Activated CD4-positive, alpha-beta T cell treated with anti-CD3 and anti-CD28 coated beads, Interleukin-2, amount 10 ng/mL, durations not matched to agents 24 days and 14 days (primary cell): ENCODE data around the gene BLNK. TPM values are rescaled to one million over a fixed set of nuclear protein-coding genes. Genes with fewer than 3 reads are reported as not detected.
A peak's percentile ranks its signal among the peaks of the same experiment; 100 is the strongest.

Experiments used
- DNase-seq: peaks from one replicate; pipeline ENCODE4 v3.0.0; 2022
- H3K27ac Mint-ChIP-seq: one replicate; pipeline ENCODE4 v1.8.0; 2022; ENCODE audit warnings: mild to moderate bottlenecking, mixed read lengths
- H3K27me3 Mint-ChIP-seq: one replicate; pipeline ENCODE4 v1.8.0; 2022; ENCODE audit warnings: mixed read lengths
- H3K36me3 Mint-ChIP-seq: one replicate; pipeline ENCODE4 v1.8.0; 2022; ENCODE audit warnings: low read depth, mild to moderate bottlenecking, mixed read lengths
- H3K4me1 Mint-ChIP-seq: one replicate; pipeline ENCODE4 v1.8.0; 2021; ENCODE audit warnings: mixed read lengths
- H3K4me3 Mint-ChIP-seq: one replicate; pipeline ENCODE4 v1.8.0; 2022; ENCODE audit warnings: mild to moderate bottlenecking, moderate library complexity, mixed read lengths
- H3K9me3 Mint-ChIP-seq: one replicate; pipeline ENCODE4 v1.8.0; 2021; ENCODE audit warnings: mixed read lengths
- intact Hi-C: fragments of 100-400 bp; cut with micrococcal nuclease; formaldehyde crosslinking; loops from one replicate; pipeline ENCODE4 v1.15.1; 2023
- total RNA-seq: library from RNA; stranded (reverse); gene quantifications from 2 replicates; pipeline ENCODE4 v1.2.3, GENCODE V29; 2022

Gene BLNK
- total RNA-seq, 1 donor from 2014 or later, result not detected

DNA sequence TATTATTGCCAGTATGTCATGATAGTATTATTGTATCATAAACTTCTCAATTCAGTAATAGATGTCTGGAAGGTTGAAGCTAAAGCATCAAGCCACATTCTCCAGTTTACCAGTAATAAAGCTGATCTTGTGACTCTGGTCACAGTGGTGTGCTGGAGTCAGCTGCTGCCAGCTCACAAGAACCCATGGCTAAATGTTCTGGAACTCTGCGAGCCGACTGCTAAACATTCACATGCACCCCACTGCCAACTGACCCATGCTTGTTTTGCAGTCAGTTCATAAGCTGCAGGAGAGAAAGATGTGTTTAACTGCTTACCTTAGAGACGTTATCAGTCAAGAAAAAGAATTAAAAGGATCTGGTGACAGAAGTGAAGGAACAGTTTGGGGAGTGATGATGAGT is 27.0 kb upstream of the BLNK start:
- Mint-ChIP-seq H3K4me1 (peaks cover 13% of the 10 kb centered on the region), H3K27me3 (peaks cover 4% of the 10 kb centered on the region), H3K27ac (no peak overlapping the region), H3K9me3 (no peaks in the 10 kb centered on the region), H3K4me3 (no peak overlapping the region), H3K36me3 (no peaks in the 10 kb centered on the region)
- intact Hi-C loops, result no loop called here
- DNase-seq, result no peak

DNA sequence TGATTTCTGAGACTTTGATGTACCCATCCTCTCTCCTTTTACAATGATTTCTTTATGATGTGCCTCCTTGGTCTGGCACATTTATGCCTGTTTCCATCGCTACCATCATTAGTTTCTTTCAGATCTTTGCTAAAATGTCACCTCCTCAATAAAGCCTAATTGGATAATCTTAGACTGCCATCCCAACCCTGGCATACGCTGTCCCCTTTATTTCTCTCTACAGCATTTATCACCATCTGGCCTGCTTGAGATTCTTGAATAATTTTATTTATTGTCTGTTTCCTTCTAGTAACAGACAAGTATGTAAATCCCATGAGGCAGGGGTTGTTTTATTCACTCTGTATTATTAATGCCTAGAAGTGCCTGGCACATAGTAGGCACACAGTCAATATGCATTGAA is 26.1 kb upstream of the BLNK start:
- no peak for DNase-seq
- Mint-ChIP-seq H3K27ac (no peak overlapping the region), H3K9me3 (no peaks in the 10 kb centered on the region), H3K27me3 (peaks cover 3% of the 10 kb centered on the region), H3K4me1 (peaks cover 13% of the 10 kb centered on the region), H3K36me3 (no peaks in the 10 kb centered on the region), H3K4me3 (no peak overlapping the region)
- intact Hi-C loops, result no loop called here

DNA sequence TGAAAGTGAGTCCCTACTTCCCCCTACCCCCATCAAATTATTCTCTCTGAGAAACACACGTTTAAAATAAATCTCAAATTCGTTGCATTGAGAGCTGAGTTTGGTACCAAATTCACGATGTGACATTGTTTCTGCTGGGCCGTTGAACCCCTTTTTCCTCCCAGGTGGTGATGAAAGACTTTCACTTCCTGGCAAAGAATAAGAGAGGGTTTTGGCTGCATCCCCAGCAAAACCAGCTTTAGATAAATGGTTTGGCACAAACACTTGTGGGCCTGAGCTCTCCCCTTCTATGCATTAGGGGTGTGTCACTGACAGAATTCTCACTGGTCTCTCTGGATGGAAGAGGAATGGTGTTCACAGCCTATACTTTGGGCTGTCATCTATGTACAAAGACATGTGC is 24.1 kb upstream of the BLNK start:
- DNase-seq, result no peak
- H3K4me3 Mint-ChIP-seq, result no peak overlapping the region
- H3K9me3 Mint-ChIP-seq, result no peaks in the 10 kb centered on the region
- peaks cover 2% of the 10 kb centered on the region for H3K27me3 Mint-ChIP-seq
- H3K27ac Mint-ChIP-seq, result no peak overlapping the region
- H3K36me3 Mint-ChIP-seq, result no peaks in the 10 kb centered on the region
- intact Hi-C loops, result no loop called here
- H3K4me1 Mint-ChIP-seq, result peaks cover 13% of the 10 kb centered on the region

DNA sequence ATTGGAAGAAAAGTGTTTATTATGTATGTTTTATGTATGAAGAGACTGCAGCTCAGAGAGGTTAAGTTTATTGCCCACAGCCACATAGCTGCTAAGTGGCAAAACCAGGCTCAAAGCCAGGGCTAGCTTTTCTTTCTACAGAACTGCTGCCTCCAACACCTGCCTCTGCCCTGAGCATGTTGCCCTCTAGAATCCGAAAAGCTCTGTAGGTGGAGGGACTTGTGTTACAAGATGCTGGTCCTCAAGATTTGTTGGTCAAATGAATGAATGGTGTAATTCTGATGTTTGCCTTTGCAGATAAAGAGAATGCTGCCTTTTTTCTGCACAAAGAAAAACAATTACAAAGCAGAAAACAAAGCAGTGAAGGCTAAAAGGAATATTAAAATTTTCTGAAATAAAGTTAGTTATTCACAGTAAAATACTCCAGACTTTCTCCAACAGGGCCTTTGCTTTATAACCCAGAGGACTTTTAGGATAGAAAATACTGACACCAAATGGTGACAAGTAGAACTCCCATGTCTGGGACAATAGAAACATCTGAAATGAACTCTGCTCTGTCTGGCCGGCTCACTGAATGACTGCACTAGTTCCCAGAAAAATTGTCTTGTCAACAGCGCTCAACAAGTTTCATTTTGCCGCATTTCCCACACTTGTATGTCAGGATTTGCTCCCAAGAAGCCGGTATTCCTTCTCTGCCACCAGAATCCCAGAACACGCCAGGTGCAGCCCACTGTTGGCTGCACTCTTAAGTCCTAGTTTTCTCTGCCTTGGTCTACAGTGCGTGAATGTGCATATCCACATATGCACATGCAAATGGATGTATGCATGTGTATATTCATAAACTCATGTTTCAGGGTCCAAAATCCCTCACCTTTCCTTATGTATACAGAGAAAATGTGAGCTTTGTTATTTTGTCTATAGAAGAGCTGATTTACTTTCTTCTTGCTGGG is 21.9 kb upstream of the BLNK start:
- peak; percentile 69 for DNase-seq
- Mint-ChIP-seq H3K27ac (no peak overlapping the region), H3K36me3 (no peaks in the 10 kb centered on the region), H3K9me3 (no peaks in the 10 kb centered on the region), H3K4me1 (peaks cover 10% of the 10 kb centered on the region), H3K27me3 (peaks cover 2% of the 10 kb centered on the region), H3K4me3 (no peak overlapping the region)
- intact Hi-C loops, result loop anchor here (5.0 kb wide), 1 partner anchor 66 kb away; no protein-coding TSS in a partner anchor

GRCh38 chr10:96290368-96291133 is 19.2 kb upstream of the BLNK start:
- H3K27ac Mint-ChIP-seq, result no peak overlapping the region
- H3K27me3 Mint-ChIP-seq, result peaks cover 2% of the 10 kb centered on the region
- H3K4me3 Mint-ChIP-seq, result no peak overlapping the region
- H3K36me3 Mint-ChIP-seq, result no peaks in the 10 kb centered on the region
- peaks cover 17% of the 10 kb centered on the region for H3K4me1 Mint-ChIP-seq
- DNase-seq, result no peak
- H3K9me3 Mint-ChIP-seq, result no peaks in the 10 kb centered on the region
- intact Hi-C loops, result loop anchor here (5.0 kb wide), 1 partner anchor 63 kb away; no protein-coding TSS in a partner anchor

DNA sequence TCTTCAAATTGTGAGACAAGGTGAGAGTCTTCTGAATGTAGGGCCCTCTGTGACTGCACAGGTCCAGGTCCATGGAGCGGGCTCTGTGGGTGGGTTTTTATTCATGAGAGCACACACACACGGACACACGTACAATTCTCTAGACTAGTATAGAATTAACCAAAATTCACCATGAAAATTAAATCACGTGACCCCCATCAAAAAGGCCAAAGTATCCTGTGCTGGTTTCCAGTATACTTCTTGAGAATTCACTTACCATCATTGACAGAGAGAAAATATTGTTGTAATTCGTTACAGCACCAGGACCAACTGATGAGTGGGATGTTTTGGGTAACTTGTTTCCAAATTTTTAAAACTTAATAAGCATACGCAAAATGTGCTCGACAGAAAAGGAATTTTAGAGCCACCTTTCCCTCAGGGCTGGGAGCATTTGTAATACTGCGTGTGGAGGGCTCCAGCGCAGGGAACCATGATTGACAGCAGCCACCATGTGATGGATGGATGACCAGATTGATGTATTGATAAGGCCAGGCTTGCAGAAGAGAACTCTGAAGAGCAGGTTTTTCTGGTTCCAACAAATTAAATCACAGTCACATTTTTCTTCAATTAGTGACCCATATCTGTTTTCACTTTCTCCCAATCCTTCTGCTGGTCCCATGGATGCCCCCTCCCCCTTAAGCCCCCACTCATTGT is 18.0 kb upstream of the BLNK start:
- intact Hi-C loops, result no loop called here
- H3K4me3 Mint-ChIP-seq, result no peak overlapping the region
- no peak for DNase-seq
- peaks cover 2% of the 10 kb centered on the region for H3K27me3 Mint-ChIP-seq
- no peaks in the 10 kb centered on the region for H3K36me3 Mint-ChIP-seq
- peaks cover 15% of the 10 kb centered on the region for H3K4me1 Mint-ChIP-seq
- no peaks in the 10 kb centered on the region for H3K9me3 Mint-ChIP-seq
- no peak overlapping the region for H3K27ac Mint-ChIP-seq

DNA sequence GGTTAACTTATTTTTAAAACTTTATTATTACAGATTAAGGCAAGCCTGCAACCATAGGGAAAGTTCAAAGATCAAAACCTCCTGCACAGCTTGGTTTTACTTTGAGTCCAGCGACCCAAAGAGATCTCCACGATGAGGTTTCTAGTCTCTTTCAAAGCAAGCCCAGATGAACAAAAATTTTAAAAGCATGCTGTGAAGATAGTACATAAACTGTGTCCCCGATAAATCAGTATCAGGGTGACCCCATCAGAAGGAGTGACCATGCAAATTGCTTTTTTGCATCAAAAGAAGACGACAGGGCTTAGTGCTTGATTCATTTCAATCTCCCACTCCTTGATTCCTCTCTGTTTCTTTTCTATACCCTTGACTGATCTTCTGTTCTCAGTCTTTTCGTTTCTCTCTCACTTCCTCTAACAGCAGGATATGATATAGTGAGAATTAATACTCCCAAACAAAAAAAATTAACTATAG is 16.8 kb upstream of the BLNK start:
- peaks cover 2% of the 10 kb centered on the region for H3K27me3 Mint-ChIP-seq
- peak overlapping the region; percentile 61 for H3K4me3 Mint-ChIP-seq

DNA sequence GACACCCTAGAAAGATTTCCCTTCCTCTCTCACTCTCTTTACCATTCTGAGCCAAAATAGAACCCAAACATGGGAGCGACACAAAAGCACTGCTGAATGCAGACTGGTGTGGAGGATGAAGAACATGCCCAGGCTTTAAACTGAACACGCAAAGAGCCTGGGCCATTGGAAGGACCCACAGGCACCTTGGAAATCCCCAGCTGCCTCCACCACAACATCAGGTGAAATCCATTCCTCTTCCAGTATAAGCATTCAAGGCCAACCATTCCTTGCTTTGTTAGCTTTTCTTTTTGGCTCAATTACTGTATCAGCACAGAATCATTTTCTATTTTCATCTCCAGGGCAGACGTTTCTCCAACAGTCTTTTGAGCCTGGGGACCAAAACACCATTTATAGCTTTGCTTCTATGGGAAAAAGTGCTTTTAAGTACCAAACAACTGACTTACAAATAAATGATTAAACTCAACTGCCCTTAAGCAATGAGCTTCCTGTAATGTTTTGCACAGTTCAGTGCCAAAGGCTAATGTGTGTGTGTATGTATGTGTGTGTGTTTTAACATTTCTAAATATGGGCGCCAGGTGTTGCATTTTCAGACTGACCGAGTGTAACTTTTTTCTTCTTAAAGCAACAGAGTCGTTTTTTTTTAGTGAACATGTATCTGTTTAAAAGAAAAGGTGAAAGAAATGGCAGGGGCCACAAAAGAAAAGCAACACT is 16.2 kb upstream of the BLNK start:
- no peaks in the 10 kb centered on the region for H3K36me3 Mint-ChIP-seq
- no peaks in the 10 kb centered on the region for H3K9me3 Mint-ChIP-seq
- intact Hi-C loops, result no loop called here
- no peak overlapping the region for H3K27ac Mint-ChIP-seq
- no peak for DNase-seq
- H3K4me3 Mint-ChIP-seq, result peak overlapping the region; percentile 61
- H3K4me1 Mint-ChIP-seq, result peaks cover 15% of the 10 kb centered on the region
- H3K27me3 Mint-ChIP-seq, result peaks cover 2% of the 10 kb centered on the region

More for the DNA sequence above, 16.8 kb upstream of the BLNK start:
- intact Hi-C loops, result no loop called here
- Mint-ChIP-seq H3K27ac (peak overlapping the region; percentile 35), H3K9me3 (no peaks in the 10 kb centered on the region), H3K36me3 (no peaks in the 10 kb centered on the region), H3K4me1 (peaks cover 15% of the 10 kb centered on the region)
- DNase-seq, result no peak

DNA sequence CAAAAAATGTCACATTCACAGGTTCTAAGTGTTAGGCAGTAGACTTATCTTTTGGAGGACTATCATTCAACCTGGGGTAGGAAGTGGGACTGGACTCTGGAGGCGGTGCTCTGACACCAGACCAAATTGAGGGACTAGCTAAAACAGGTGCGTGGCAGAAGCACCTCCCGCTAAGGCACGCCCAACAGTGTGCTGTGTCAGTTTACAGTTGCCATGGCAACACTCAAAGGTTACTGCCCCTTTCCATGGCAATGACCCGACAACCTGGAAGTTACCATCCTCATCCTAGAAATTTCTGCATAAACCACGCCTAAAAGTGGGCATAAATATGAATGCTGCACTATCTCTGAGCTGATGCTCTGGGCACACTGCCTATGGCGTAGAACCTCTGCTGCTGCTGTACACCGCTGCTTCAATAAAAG is 14.0 kb upstream of the BLNK start:
- Mint-ChIP-seq H3K9me3 (no peaks in the 10 kb centered on the region), H3K27ac (no peak overlapping the region), H3K4me1 (peaks cover 13% of the 10 kb centered on the region), H3K36me3 (no peaks in the 10 kb centered on the region), H3K4me3 (no peak overlapping the region), H3K27me3 (no peaks in the 10 kb centered on the region)
- intact Hi-C loops, result no loop called here
- no peak for DNase-seq

DNA sequence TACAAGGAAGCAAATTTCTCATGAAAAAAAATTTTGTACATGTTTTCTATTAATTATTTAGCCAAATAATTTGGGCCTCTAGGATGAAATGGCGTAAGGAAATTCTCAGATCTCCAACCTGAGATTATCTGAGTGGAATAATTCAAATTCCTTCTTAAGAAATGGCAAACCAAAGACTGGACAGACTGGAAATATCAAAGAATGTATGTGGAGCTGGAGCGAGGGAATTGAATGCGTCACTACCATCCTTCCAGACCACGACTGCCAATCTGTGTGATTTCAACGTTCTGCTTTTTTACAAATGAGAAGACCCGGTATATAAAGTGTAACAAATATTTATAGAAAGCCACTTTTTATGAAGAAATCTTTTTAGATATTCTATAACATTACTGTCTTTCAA is 12.4 kb upstream of the BLNK start:
- no peak overlapping the region for H3K4me3 Mint-ChIP-seq
- H3K27me3 Mint-ChIP-seq, result peaks cover 3% of the 10 kb centered on the region
- no peak overlapping the region for H3K27ac Mint-ChIP-seq
- no peaks in the 10 kb centered on the region for H3K36me3 Mint-ChIP-seq
- intact Hi-C loops, result no loop called here
- no peaks in the 10 kb centered on the region for H3K9me3 Mint-ChIP-seq
- peaks cover 13% of the 10 kb centered on the region for H3K4me1 Mint-ChIP-seq
- DNase-seq, result no peak

- Mint-ChIP-seq H3K27ac (no peak overlapping the region), H3K36me3 (no peaks in the 10 kb centered on the region), H3K4me1 (peaks cover 12% of the 10 kb centered on the region), H3K9me3 (no peaks in the 10 kb centered on the region), H3K4me3 (no peak overlapping the region), H3K27me3 (peaks cover 3% of the 10 kb centered on the region)
- DNase-seq, result no peak
- intact Hi-C loops, result no loop called here
Measured at GRCh38 chr10:96283351-96283750, 12.0 kb upstream of the BLNK start.

DNA sequence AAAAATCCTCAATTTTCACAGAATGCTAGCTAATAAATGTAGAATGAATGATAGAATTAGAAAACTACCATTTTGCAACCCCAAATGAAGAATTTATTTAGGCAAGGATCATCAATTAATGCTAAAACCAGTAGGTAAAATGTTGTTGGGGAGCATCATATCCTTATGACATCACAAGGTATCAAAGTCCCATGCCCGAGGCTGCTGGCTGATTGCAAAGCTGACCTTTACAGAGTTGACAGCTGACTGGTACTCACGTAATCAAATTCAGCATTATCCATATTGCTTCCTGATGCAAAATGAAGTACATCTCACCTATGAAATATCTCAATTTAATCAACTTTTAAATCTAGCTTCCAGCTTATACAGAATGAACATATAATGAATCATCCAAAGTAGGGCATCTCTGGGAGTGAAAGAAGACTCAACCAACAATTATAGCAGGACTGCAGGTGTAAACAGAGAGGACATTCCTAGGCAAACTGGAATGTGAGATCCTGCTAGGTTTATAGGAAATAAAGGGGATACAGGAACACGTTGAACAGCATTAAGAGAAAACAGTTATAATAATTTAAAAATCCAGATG is 10.2 kb upstream of the BLNK start:
- H3K4me3 Mint-ChIP-seq, result no peak overlapping the region
- no peaks in the 10 kb centered on the region for H3K36me3 Mint-ChIP-seq
- intact Hi-C loops, result no loop called here
- H3K27ac Mint-ChIP-seq, result no peak overlapping the region
- H3K4me1 Mint-ChIP-seq, result no peaks in the 10 kb centered on the region
- H3K27me3 Mint-ChIP-seq, result peaks cover 9% of the 10 kb centered on the region
- no peaks in the 10 kb centered on the region for H3K9me3 Mint-ChIP-seq
- DNase-seq, result no peak

- H3K27me3 Mint-ChIP-seq, result peaks cover 9% of the 10 kb centered on the region
- no peak overlapping the region for H3K27ac Mint-ChIP-seq
- no peaks in the 10 kb centered on the region for H3K4me1 Mint-ChIP-seq
- no peak for DNase-seq
- no peaks in the 10 kb centered on the region for H3K36me3 Mint-ChIP-seq
- no peak overlapping the region for H3K4me3 Mint-ChIP-seq
- intact Hi-C loops, result no loop called here
- H3K9me3 Mint-ChIP-seq, result no peaks in the 10 kb centered on the region
Measured at GRCh38 chr10:96280859-96281258, 9.5 kb upstream of the BLNK start.
